HG03342 (cell line): ENCODE measurements around the gene RASGEF1B.
"Not testable (repeated sequence)": the region's sequence is repeated elsewhere in the genome, so short reads cannot be mapped to it uniquely, and the experiment has no call there.

Experiments used
- ATAC-seq: cut with Tn5 transposase; IDR thresholded peaks from one replicate; pipeline ENCODE4 v1.9.1; 2021; ENCODE audit warnings: mild to moderate bottlenecking, moderate library complexity; ENCODE audit not compliant: unreplicated experiment

RASGEF1B gene

GRCh38 chr4:81432825-81433224 lies 38.9 kb downstream of the RASGEF1B start:
- no peak for ATAC-seq

- no peak for ATAC-seq
Observed at GRCh38 chr4:81431971-81432370, 39.7 kb downstream of the RASGEF1B start.

DNA sequence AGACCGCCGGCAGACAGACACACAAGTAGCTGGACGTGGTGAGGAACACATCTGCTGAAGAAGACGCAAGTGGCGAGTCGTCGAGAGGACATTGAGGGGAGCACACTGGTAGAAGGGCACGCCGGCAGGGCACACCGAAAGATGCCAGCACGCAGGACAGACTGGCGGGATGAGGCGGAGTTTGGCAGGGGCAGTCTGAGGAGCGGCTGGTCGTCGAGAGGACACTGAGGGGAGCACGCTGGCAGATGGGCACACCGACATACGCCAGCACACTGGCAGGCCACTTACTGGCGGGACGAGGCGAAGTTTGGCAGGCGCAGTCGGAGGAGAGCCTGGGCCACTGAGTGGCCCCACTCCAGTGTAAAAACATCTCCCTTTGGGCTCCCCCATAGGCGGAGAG lies 42.1 kb downstream of the RASGEF1B start:
- ATAC-seq: no peak

DNA sequence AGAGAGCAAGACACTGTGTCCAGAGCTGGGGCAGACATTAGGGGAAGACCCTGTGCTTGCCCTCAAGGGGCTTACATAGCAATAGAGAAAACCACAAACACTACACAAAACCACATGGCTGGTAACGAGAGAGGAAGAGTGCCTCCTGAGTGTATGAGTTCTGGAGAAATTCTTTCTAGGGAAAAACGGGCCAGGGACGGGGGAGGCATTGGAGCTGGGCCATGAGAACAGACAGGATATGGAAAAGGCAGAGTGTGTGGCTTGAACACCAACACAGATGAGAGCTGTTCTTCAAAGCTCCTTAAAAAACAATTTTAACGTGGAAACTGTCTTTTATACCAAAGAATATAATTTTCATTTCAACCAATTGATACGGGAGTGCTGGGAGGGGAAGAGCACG lies 42.7 kb downstream of the RASGEF1B start:
- no peak for ATAC-seq

- no peak for ATAC-seq
Observed at GRCh38 chr4:81428002-81428401, 43.7 kb downstream of the RASGEF1B start.

- ATAC-seq: no peak
Observed at GRCh38 chr4:81427344-81427821, 44.3 kb downstream of the RASGEF1B start.

DNA sequence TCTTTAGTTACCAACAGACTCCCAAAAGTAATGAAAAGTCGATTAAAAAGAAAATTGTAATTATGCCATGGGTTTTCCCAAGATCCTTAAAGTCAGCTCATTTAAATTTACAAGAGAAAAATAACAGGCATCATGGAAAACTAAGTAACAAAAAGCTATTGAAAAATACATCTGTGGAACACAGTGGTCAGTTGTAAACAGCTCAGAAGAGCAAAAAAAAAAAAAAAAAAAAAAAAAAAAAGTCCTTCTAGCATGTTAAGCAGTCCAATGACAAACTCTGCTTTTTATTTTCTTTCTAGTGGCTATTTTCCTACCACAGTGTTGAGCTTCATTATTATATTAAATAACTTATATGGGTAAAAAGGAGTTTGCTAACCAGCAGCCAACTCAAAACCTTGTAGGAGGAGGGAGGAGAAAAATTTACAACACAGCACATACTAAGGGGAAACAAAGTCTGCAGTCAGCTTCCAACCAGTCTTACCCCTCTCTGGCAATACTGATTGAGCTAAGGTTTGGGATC lies 44.9 kb downstream of the RASGEF1B start:
- no peak for ATAC-seq

DNA sequence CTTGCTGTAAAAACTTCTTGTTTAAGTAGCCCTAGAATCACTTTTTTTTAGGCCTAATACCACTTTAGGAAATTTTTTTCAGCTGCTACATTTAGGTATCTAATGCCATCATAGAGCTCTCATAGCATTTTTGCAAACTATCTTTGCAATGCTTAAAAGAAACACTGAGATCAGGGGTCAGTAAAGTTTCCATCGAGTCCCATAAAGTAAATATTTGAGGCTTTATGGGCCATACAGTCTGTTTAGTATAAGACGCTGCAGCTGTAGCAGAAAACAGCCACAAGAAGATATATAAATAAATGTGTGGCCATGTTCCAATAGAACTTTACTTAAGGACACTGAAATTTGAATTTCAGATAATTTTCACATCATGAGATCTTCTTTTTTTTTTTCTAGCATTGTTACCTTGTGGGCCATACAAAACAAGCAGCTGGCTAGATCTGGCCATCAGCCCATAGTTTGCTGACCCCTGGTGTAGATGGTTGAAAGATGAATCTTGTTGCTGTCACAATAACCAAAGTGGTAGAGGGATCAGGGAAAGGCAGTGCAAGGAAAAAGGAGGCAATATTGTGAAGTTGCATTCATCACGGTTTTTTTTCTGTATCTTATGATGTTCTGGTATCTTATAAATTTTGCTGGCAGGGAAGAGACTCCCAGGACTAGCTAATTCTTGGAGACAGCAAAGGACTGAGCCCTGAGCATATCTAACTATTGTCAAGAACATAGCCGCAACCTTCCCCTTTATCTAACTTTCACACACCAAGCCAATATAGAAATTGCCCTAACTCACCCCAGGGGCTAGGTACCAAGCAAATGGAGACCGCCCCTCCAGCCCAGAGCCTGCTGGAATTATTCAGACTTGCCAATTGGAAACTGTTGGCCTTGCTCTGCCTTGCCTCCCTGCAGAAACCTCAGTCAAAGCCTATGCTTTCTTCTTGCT lies 46.6 kb downstream of the RASGEF1B start:
- ATAC-seq: no peak

- no peak for ATAC-seq
Observed at GRCh38 chr4:81424336-81424735, 47.4 kb downstream of the RASGEF1B start.

DNA sequence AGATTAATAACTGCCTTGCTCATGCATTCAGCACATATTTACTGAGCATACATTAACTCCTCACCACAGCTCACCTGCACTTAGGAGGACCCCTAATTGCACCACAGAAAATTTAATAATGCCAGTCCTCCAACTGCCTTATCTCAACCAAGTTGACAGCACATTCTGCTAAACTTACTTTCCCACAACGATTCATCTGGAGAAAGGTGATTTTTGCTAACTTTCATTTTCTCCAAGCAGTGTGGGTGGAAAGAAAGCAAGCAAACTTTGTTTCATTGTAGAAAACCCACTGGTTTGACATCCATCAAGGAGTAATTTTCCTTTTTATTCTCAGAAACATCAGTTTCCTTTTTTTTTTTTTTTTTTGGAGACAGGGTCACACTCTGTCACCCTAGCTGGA lies 49.1 kb downstream of the RASGEF1B start:
- ATAC-seq: no peak

DNA sequence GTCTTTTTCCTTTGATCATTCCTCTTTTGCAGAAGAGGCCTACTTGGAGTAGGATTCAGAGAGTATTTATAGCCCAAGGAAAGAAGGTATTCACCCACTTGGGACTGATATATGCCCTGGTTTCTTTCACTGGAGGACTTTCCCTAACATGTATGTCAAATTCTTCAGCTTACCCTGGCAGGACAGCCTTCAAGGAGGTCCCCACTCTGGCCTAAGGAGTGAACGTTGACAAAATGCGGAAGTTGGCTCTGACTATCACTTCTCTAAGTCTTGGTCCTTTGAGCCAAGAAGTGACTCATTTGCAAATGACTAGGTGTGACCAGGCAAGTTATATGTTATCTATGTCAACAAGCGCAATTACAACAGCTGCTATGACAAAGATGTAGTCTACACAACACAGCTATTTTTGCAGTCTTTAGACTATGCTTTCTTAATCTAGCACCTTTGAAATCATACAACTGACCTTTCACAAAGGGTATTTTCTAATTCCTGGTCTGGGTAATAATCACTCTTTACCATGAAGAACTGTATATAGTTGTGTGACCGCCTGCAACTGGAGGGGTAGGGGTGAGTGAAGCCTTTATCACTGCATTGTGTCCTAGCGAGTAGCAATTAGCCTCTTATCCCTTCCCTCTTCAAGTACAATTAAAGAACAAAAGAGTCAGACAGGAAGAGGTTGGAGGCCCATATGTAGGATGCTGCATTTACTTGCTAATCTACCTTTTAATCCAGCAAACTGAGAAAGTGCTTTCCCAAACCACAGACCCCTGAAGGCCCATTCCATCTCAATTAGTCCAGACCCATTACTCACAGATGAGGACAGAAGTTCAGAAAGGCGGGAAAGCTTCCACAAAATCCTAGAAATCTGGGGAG lies 50.1 kb downstream of the RASGEF1B start:
- peak; percentile 99 for ATAC-seq

GRCh38 chr4:81418572-81418971 lies 53.1 kb downstream of the RASGEF1B start:
- no peak for ATAC-seq

- ATAC-seq: no peak
Observed at GRCh38 chr4:81412946-81413495, 58.7 kb downstream of the RASGEF1B start.

GRCh38 chr4:81410680-81411079 lies 61.0 kb downstream of the RASGEF1B start:
- ATAC-seq: no peak

DNA sequence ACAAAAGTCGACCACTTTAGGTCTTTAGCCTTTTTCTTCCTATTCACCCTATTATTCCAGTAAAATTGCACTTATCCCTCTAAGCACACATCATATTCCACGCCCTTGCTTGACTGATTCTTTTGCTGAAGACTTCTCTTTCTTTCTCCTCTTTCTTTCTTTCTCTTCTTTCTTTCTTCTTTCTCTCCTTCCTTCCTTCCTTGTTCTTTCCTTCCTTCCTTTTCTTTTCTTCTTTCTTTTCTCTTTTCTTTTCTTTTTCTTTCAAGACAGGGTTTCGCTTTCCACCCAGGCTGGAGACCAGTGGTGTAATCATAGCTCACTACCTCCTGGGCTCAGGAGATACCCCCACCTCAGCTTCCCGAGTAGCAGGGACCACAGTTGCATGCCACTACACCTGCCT lies 61.9 kb downstream of the RASGEF1B start:
- ATAC-seq: no peak

GRCh38 chr4:81408341-81408740 lies 63.4 kb downstream of the RASGEF1B start:
- ATAC-seq: no peak

GRCh38 chr4:81407726-81408125 lies 64.0 kb downstream of the RASGEF1B start:
- ATAC-seq: no peak

DNA sequence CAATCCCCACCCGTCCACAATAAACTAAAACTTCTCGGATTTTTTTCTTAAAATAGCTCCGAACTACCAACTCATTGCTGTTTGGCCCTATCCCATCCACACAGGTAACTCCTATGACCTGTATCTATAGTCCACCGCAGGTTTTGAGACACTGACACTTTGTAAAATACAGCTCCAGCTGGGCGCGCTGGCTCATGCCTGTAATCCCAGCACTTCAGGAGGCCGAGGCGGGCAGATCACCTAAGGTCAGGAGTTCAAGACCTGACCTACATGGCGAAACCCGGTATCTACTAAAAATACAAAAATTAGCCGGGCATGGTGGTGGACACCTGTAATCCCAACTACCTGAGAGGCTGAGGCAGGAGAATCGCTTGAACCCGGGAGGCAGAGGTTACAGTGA lies 65.2 kb downstream of the RASGEF1B start:
- not testable (repeated sequence) for ATAC-seq

GRCh38 chr4:81405900-81406401 lies 65.8 kb downstream of the RASGEF1B start:
- ATAC-seq: peak; percentile 84

GRCh38 chr4:81404741-81405140 lies 67.0 kb downstream of the RASGEF1B start:
- no peak for ATAC-seq

DNA sequence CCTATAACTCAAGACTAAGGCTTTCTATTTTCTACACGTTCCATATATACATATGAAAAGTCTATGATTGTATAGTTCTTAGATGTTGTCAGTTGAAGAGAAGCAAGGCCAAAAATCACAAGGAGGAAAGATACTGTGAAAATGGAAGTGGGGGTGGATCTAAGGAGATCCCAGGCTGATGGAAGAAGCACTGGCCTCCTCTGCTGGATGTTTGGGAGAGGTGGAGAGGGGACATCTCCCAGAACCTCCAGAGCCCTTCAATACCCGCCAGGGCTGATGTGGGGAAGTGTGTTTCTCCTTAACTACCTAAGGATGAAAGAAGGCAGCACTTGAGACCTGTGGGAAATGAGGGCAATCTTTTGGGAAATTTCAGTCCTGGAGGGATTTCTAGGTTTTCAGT lies 67.4 kb downstream of the RASGEF1B start:
- ATAC-seq: no peak
